ENCODE results near the gene TXNRD1. TPM values are rescaled to one million over a fixed set of nuclear protein-coding genes. Genes with fewer than 3 reads are reported as not detected.

Gene TXNRD1
- total RNA-seq, 4 donors from 2014 or later = 129 to 230 (median 199) TPM

GRCh38 chr12:104333692-104334255 is 118.2 kb downstream of the TXNRD1 start:
- no peak for DNase-seq
- Histone ChIP-seq H3K27ac (no peak overlapping the region), H3K27me3 (no peaks in the 10 kb centered on the region), H3K4me3 (replicated peaks in 1 of 3) (no peak overlapping the region), H3K9me3 (no peaks in the 10 kb centered on the region), H3K36me3 (peaks cover 45 to 57% of the 10 kb centered on the region in 2 donors), H3K4me1 (no peaks in the 10 kb centered on the region)
- intact Hi-C loops (cut with DNase I) = no loop called here
- WGBS, 2 donors = 76 to 82% methylated on average over 1 of the region's 1 CpG
- TF ChIP-seq CTCF (IDR thresholded peaks at IDR 0.05) = no peak
- no peak for TF ChIP-seq POLR2A (IDR thresholded peaks at IDR 0.05)

- intact Hi-C loops (cut with DNase I) = no loop called here
- no peaks in the 10 kb centered on the region for H3K4me1 ChIP-seq
- H3K9me3 ChIP-seq = no peaks in the 10 kb centered on the region
- H3K27me3 ChIP-seq = no peaks in the 10 kb centered on the region
- H3K4me3 ChIP-seq (replicated peaks in 1 of 3) = no peak overlapping the region
- no peak overlapping the region for H3K27ac ChIP-seq
- no peak for TF ChIP-seq POLR2A (IDR thresholded peaks at IDR 0.05)
- no peak for TF ChIP-seq CTCF (IDR thresholded peaks at IDR 0.05)
- no peak for DNase-seq
- WGBS, 2 donors = 92 to 94% methylated on average over 8 of the region's 8 CpGs
- peaks cover 47 to 58% of the 10 kb centered on the region in 2 donors for H3K36me3 ChIP-seq
Measured at GRCh38 chr12:104334581-104334980, 119.0 kb downstream of the TXNRD1 start.

- H3K27me3 ChIP-seq = no peaks in the 10 kb centered on the region
- peaks cover 61 to 69% of the 10 kb centered on the region in 2 donors for H3K36me3 ChIP-seq
- H3K4me1 ChIP-seq = peaks cover 0 to 4% of the 10 kb centered on the region in 2 donors
- H3K9me3 ChIP-seq = no peaks in the 10 kb centered on the region
- DNase-seq = no peak
- TF ChIP-seq POLR2A (IDR thresholded peaks at IDR 0.05) (no peak), CTCF (IDR thresholded peaks at IDR 0.05) (no peak)
- 94 to 95% methylated on average over 2 of the region's 2 CpGs for WGBS, 2 donors
- intact Hi-C loops (cut with DNase I) = no loop called here
- H3K4me3 ChIP-seq (replicated peaks in 1 of 3) = no peak overlapping the region
- no peak overlapping the region for H3K27ac ChIP-seq
Measured at GRCh38 chr12:104336115-104336514, 120.5 kb downstream of the TXNRD1 start.

GRCh38 chr12:104337030-104337558 is 121.5 kb downstream of the TXNRD1 start:
- H3K27me3 ChIP-seq = no peaks in the 10 kb centered on the region
- H3K9me3 ChIP-seq = no peaks in the 10 kb centered on the region
- DNase-seq = no peak
- no peak for TF ChIP-seq CTCF (IDR thresholded peaks at IDR 0.05)
- no peak for TF ChIP-seq POLR2A (IDR thresholded peaks at IDR 0.05)
- peaks cover 0 to 4% of the 10 kb centered on the region in 2 donors for H3K4me1 ChIP-seq
- peaks cover 66 to 70% of the 10 kb centered on the region in 2 donors for H3K36me3 ChIP-seq
- no peak overlapping the region for H3K27ac ChIP-seq
- intact Hi-C loops (cut with DNase I) = no loop called here
- WGBS, 2 donors = 95 to 99% methylated on average over 7 of the region's 7 CpGs
- H3K4me3 ChIP-seq (replicated peaks in 1 of 3) = no peak overlapping the region

- intact Hi-C loops (cut with DNase I) = no loop called here
- H3K27me3 ChIP-seq = no peaks in the 10 kb centered on the region
- H3K9me3 ChIP-seq = no peaks in the 10 kb centered on the region
- H3K36me3 ChIP-seq = peaks cover 72 to 73% of the 10 kb centered on the region in 2 donors
- DNase-seq = no peak
- no peak overlapping the region for H3K4me3 ChIP-seq (replicated peaks in 1 of 3)
- TF ChIP-seq POLR2A (IDR thresholded peaks at IDR 0.05) (no peak), CTCF (IDR thresholded peaks at IDR 0.05) (no peak)
- 85 to 91% methylated on average over 3 of the region's 3 CpGs for WGBS, 2 donors
- H3K4me1 ChIP-seq = peaks cover 0 to 4% of the 10 kb centered on the region in 2 donors
- no peak overlapping the region for H3K27ac ChIP-seq
Measured at GRCh38 chr12:104339663-104340062, 124.1 kb downstream of the TXNRD1 start.

All from thyroid gland (tissue), 4 donors.